Calu3 (cell line): ENCODE measurements around the gene ZP2. TPM values are rescaled to one million over a fixed set of nuclear protein-coding genes. Genes with fewer than 3 reads are reported as not detected.

Experiments
- BruUV-seq: library from RNA; stranded (reverse); fragments of 400-500 nt; replicated peaks from 2 replicates; lab custom pipeline; 2021; lab: Mats Ljungman, UMichigan
- CTCF ChIA-PET: fragments of 300-600 bp; sonication (Branson Sonifier 250); formaldehyde crosslinking; loops from one replicate; lab custom pipeline; 2022; ENCODE audit warnings: antibody characterized with exemption; lab: Charles Lee
- DNase-seq: peaks from one replicate; pipeline ENCODE4 v3.0.0; 2022
- H3K27ac Mint-ChIP-seq: one replicate; pipeline ENCODE4 v1.8.0; 2022; ENCODE audit warnings: mixed read lengths; ENCODE audit not compliant: unreplicated experiment
- H3K27me3 Mint-ChIP-seq: one replicate; pipeline ENCODE4 v1.8.0; 2022; ENCODE audit warnings: mixed read lengths; ENCODE audit not compliant: unreplicated experiment
- H3K36me3 Mint-ChIP-seq: one replicate; pipeline ENCODE4 v1.8.0; 2022; ENCODE audit warnings: mild to moderate bottlenecking, moderate library complexity, mixed read lengths; ENCODE audit not compliant: insufficient read depth, unreplicated experiment
- H3K4me1 Mint-ChIP-seq: one replicate; pipeline ENCODE4 v1.8.0; 2022; ENCODE audit warnings: mild to moderate bottlenecking, low read depth, mixed read lengths; ENCODE audit not compliant: unreplicated experiment
- H3K4me3 Mint-ChIP-seq: one replicate; pipeline ENCODE4 v1.8.0; 2022; ENCODE audit warnings: mild to moderate bottlenecking, low read depth, moderate library complexity, mixed read lengths; ENCODE audit not compliant: unreplicated experiment
- H3K9me3 Mint-ChIP-seq: one replicate; pipeline ENCODE4 v1.8.0; 2022; ENCODE audit warnings: low read depth, mixed read lengths; ENCODE audit not compliant: unreplicated experiment
- CTCF ChIP-seq: fragments of 200-600 bp; IDR thresholded peaks from one replicate; pipeline ENCODE4 v1.8.0; 2022; ENCODE audit warnings: antibody characterized with exemption; ENCODE audit not compliant: unreplicated experiment
- intact Hi-C: fragments of 100-400 bp; cut with micrococcal nuclease; formaldehyde crosslinking; loops from one replicate; pipeline ENCODE4 v1.10.0; 2022; ENCODE audit not compliant: unreplicated experiment
- total RNA-seq: library from RNA; stranded (reverse); gene quantifications from 2 replicates; pipeline ENCODE4 v1.2.3, GENCODE V29; 2022

Gene ZP2
- total RNA-seq, 1 experiment from 2014 or later = not detected

DNA sequence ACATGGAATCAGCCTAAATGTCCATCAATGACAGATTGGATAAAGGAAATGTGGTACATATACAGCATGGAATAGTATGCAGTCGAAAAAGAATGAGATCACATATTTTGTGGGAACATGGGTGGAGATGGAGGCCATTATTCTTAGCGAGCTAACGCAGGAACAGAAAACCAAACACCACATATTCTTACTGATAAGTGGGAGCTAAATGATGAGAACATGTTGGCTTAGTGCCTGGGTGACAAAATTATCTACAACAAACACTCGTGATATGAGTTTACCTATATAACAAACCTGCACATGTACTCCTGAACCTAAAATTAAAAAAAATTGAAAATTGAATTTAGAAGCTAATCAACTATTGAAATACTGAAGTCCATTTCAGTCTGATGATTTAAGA, 28.3 kb upstream of the ZP2 start:
- H3K36me3 Mint-ChIP-seq = no peaks in the 10 kb centered on the region
- no peaks in the 10 kb centered on the region for H3K9me3 Mint-ChIP-seq
- H3K27me3 Mint-ChIP-seq = no peaks in the 10 kb centered on the region
- intact Hi-C loops = no loop called here
- H3K4me1 Mint-ChIP-seq = peaks cover 12% of the 10 kb centered on the region
- no peak overlapping the region for H3K27ac Mint-ChIP-seq
- BruUV-seq = no TSS peak
- no peak for TF ChIP-seq CTCF
- CTCF ChIA-PET = no interaction called here
- no peak for DNase-seq
- no peak overlapping the region for H3K4me3 Mint-ChIP-seq

GRCh38 chr16:21236831-21237230, 25.5 kb upstream of the ZP2 start:
- intact Hi-C loops = no loop called here
- Mint-ChIP-seq H3K27ac (no peak overlapping the region), H3K4me3 (no peak overlapping the region), H3K9me3 (no peaks in the 10 kb centered on the region), H3K36me3 (peaks cover 6% of the 10 kb centered on the region), H3K27me3 (no peaks in the 10 kb centered on the region), H3K4me1 (peaks cover 29% of the 10 kb centered on the region)
- no peak for DNase-seq
- TF ChIP-seq CTCF = no peak
- CTCF ChIA-PET = no interaction called here
- BruUV-seq = no TSS peak

- Mint-ChIP-seq H3K36me3 (peaks cover 6% of the 10 kb centered on the region), H3K27ac (no peak overlapping the region), H3K4me3 (peak overlapping the region; percentile 78), H3K27me3 (no peaks in the 10 kb centered on the region), H3K9me3 (no peaks in the 10 kb centered on the region), H3K4me1 (peaks cover 29% of the 10 kb centered on the region)
- intact Hi-C loops = no loop called here
- CTCF ChIA-PET = interaction anchor here (1.0 to 2.3 kb wide), 3 partner anchors 26 to 66 kb away, joined by 3 to 9 read pairs (median 3); no protein-coding TSS in a partner anchor
- no peak for DNase-seq
- no TSS peak for BruUV-seq
- no peak for TF ChIP-seq CTCF
These were observed 23.8 kb upstream of the ZP2 start for GRCh38 chr16:21235199-21235585.

DNA sequence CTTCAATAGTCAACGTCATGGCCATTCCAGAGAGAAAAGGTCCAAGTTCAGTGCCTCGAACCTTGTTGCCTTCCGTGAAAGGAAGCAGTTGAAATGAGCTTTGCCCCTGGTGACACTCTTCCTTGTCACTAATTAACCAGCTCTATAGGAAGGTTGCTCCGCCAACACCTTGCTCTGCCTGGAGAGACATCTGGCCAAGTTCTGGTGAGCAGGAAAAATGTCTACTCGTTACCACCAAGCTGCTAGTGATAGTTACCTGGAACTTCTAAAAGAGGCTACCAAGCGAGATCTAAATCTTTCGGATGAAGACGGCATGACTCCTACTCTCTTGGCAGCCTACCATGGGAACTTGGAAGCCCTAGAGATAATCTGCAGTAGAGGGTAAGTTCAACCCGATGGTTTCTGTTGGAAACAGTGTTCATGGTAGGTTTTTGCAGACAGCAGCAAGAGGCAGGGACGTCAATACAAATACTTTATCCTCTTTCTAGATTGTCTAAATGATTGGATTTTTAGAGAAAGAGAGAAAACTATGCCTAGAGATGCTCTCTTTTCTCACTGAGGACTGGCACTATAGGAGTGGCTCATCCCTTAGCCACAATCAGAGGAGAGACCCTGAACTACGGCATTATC, 22.3 kb upstream of the ZP2 start, which contains the start of gene ANKS4B:
Gene ANKS4B, plus strand, starts transcription at position 179 of the 630 bp plus-strand sequence. Its CDS starts 39 bp downstream, at position 218.
- H3K4me3 Mint-ChIP-seq = peak within 1 kb of the TSS; percentile 78
- peaks cover 6% of the 10 kb centered on the region for H3K36me3 Mint-ChIP-seq
- TF ChIP-seq CTCF = no peak
- BruUV-seq = TSS peak; percentile 85
- peaks cover 29% of the 10 kb centered on the region for H3K4me1 Mint-ChIP-seq
- peak; percentile 38 for DNase-seq
- intact Hi-C loops = loop anchor here (5.0 kb wide), 1 partner anchor 44 kb away; the partner anchor contains the start of gene CRYM
- no peaks in the 10 kb centered on the region for H3K27me3 Mint-ChIP-seq
- CTCF ChIA-PET = interaction anchor here (0.6 to 2.3 kb wide), 6 partner anchors 23 to 67 kb away, joined by 3 to 9 read pairs (median 4); no protein-coding TSS in a partner anchor
- H3K9me3 Mint-ChIP-seq = peaks cover 3% of the 10 kb centered on the region
- peak within 1 kb of the TSS; percentile 45 for H3K27ac Mint-ChIP-seq
